Gastroesophageal sphincter (tissue), 3 donors: ENCODE results near the gene CPNE6.

ENCODE experiments used
- POLR2A ChIP-seq, 2 donors: fragments of 450-650 bp; IDR thresholded peaks; one replicate each; pipeline ENCODE4 v1.6.1; 2017; ENCODE audit warnings: antibody characterized with exemption in 2 of 2, mild to moderate bottlenecking in 2 of 2, moderate library complexity in 1 of 2
- TF ChIP-seq, protein P1 (sequence below), 4 experiments: fragments of 200-600 bp in 2 of 4; fragments of 450-650 bp in 2 of 4; sonication (generic) in 1 of 4; IDR thresholded peaks; one replicate each; pipeline ENCODE4 v1.5.1; 2017 to 2019; ENCODE audit warnings: antibody characterized with exemption in 4 of 4, mild to moderate bottlenecking in 2 of 4, moderate library complexity in 2 of 4

GRCh38 chr14:24113379-24113800 is 42.0 kb downstream of the CPNE6 start:
- TF ChIP-seq, protein P1, sequence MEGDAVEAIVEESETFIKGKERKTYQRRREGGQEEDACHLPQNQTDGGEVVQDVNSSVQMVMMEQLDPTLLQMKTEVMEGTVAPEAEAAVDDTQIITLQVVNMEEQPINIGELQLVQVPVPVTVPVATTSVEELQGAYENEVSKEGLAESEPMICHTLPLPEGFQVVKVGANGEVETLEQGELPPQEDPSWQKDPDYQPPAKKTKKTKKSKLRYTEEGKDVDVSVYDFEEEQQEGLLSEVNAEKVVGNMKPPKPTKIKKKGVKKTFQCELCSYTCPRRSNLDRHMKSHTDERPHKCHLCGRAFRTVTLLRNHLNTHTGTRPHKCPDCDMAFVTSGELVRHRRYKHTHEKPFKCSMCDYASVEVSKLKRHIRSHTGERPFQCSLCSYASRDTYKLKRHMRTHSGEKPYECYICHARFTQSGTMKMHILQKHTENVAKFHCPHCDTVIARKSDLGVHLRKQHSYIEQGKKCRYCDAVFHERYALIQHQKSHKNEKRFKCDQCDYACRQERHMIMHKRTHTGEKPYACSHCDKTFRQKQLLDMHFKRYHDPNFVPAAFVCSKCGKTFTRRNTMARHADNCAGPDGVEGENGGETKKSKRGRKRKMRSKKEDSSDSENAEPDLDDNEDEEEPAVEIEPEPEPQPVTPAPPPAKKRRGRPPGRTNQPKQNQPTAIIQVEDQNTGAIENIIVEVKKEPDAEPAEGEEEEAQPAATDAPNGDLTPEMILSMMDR (IDR thresholded peaks at IDR 0.05): no peak
- no peak for TF ChIP-seq POLR2A (IDR thresholded peaks at IDR 0.05)
